H9 (cell line): ENCODE results near the gene GLRX. TPM values are rescaled to one million over a fixed set of nuclear protein-coding genes. Genes with fewer than 3 reads are reported as not detected.

Experiments used
- DNase-seq: peaks from one replicate; pipeline ENCODE4 v3.0.0-alpha.2; 2017
- H2AFZ ChIP-seq: one replicate; pipeline ENCODE4 v1.6.1; 2013; ENCODE audit warnings: mild to moderate bottlenecking, low read length, control low read depth, moderate library complexity
- H2AK5ac ChIP-seq: 2 replicates; pipeline ENCODE4 v1.6.1; 2013; ENCODE audit warnings: low read length, control low read depth, mixed read lengths; ENCODE audit not compliant: insufficient read length
- H2BK120ac ChIP-seq: one replicate; pipeline ENCODE4 v1.6.1; 2013; ENCODE audit warnings: low read depth, mild to moderate bottlenecking, low read length, control low read depth, inconsistent platforms; ENCODE audit not compliant: poor library complexity, severe bottlenecking
- H2BK12ac ChIP-seq: 2 replicates; pipeline ENCODE4 v1.6.1; 2013; ENCODE audit warnings: low read length, control low read depth, mixed read lengths, low read depth; ENCODE audit not compliant: insufficient read length
- H2BK15ac ChIP-seq: 2 replicates; pipeline ENCODE4 v1.6.1; 2013; ENCODE audit warnings: low read depth, low read length, control low read depth
- H2BK20ac ChIP-seq: one replicate; pipeline ENCODE4 v1.6.1; 2013; ENCODE audit warnings: low read depth, mild to moderate bottlenecking, low read length, control low read depth, inconsistent platforms; ENCODE audit not compliant: poor library complexity, severe bottlenecking
- H2BK5ac ChIP-seq: 2 replicates; pipeline ENCODE4 v1.6.1; 2013; ENCODE audit warnings: low read length, control low read depth, mixed read lengths; ENCODE audit not compliant: insufficient read length
- H3K14ac ChIP-seq: 2 replicates; pipeline ENCODE4 v1.6.1; 2013; ENCODE audit warnings: low read length, control low read depth; ENCODE audit not compliant: insufficient read depth
- H3K18ac ChIP-seq: 2 replicates; pipeline ENCODE4 v1.6.1; 2013; ENCODE audit warnings: low read depth, mild to moderate bottlenecking, mixed read lengths, low read length, control low read depth; ENCODE audit not compliant: insufficient read length
- H3K23ac ChIP-seq: 2 replicates; pipeline ENCODE4 v1.6.1; 2013; ENCODE audit warnings: low read length, control low read depth, mixed read lengths, low read depth; ENCODE audit not compliant: insufficient read length
- H3K23me2 ChIP-seq: 2 replicates; pipeline ENCODE4 v1.6.1; 2013; ENCODE audit warnings: low read depth, mild to moderate bottlenecking, mixed read lengths, low read length, control low read depth; ENCODE audit not compliant: insufficient read length, poor library complexity, severe bottlenecking
- H3K27ac ChIP-seq: 2 replicates; pipeline ENCODE4 v1.5.1; 2013; ENCODE audit warnings: low read length, control low read depth, mixed read lengths, low read depth; ENCODE audit not compliant: insufficient read length
- H3K27me3 ChIP-seq: 2 replicates; pipeline ENCODE4 v1.6.1; 2013; ENCODE audit warnings: low read length, control low read depth, inconsistent platforms; ENCODE audit not compliant: insufficient read depth
- H3K4ac ChIP-seq: 2 replicates; pipeline ENCODE4 v1.6.1; 2013; ENCODE audit warnings: low read depth, mild to moderate bottlenecking, control low read depth, inconsistent platforms, low read length, moderate library complexity
- H3K4me1 ChIP-seq: 2 replicates; pipeline ENCODE4 v1.6.1; 2013; ENCODE audit warnings: low read length, control low read depth, inconsistent platforms; ENCODE audit not compliant: insufficient read depth
- H3K4me2 ChIP-seq: 2 replicates; pipeline ENCODE4 v1.6.1; 2013; ENCODE audit warnings: low read length, control low read depth, mixed read lengths; ENCODE audit not compliant: insufficient read length, insufficient read depth
- H3K56ac ChIP-seq: 2 replicates; pipeline ENCODE4 v1.6.1; 2013; ENCODE audit warnings: low read depth, mild to moderate bottlenecking, mixed read lengths, low read length, control low read depth; ENCODE audit not compliant: insufficient read length
- H3K79me1 ChIP-seq: 2 replicates; pipeline ENCODE4 v1.6.1; 2013; ENCODE audit warnings: low read depth, mild to moderate bottlenecking, moderate library complexity, low read length, control low read depth, inconsistent platforms; ENCODE audit not compliant: insufficient read depth, poor library complexity, severe bottlenecking
- H3K79me2 ChIP-seq: 2 replicates; pipeline ENCODE4 v1.6.1; 2013; ENCODE audit warnings: low read length, control low read depth, inconsistent platforms; ENCODE audit not compliant: insufficient read depth
- H3K9ac ChIP-seq: 2 replicates; pipeline ENCODE4 v1.6.1; 2013; ENCODE audit warnings: low read length, control low read depth, mixed read lengths; ENCODE audit not compliant: insufficient read length; ENCODE audit errors: extremely low read depth
- H3K9me3 ChIP-seq: one replicate; pipeline ENCODE4 v1.6.1; 2013; ENCODE audit warnings: low read depth, low read length, inconsistent platforms; ENCODE audit not compliant: control insufficient read depth
- H3T11ph ChIP-seq: one replicate; pipeline ENCODE4 v1.6.1; 2013; ENCODE audit warnings: mild to moderate bottlenecking, low read length, control low read depth, inconsistent platforms
- H4K20me1 ChIP-seq: one replicate; pipeline ENCODE4 v1.6.1; 2013; ENCODE audit not compliant: control insufficient read depth, insufficient read length, insufficient read depth
- H4K5ac ChIP-seq: 2 replicates; pipeline ENCODE4 v1.6.1; 2013; ENCODE audit warnings: low read depth, mild to moderate bottlenecking, mixed read lengths, low read length, control low read depth; ENCODE audit not compliant: insufficient read length
- H4K8ac ChIP-seq: replicated peaks from 2 replicates; pipeline ENCODE4 v1.6.1; 2013; ENCODE audit warnings: low read length, control low read depth, mixed read lengths, low read depth; ENCODE audit not compliant: insufficient read length
- H4K91ac ChIP-seq: 2 replicates; pipeline ENCODE4 v1.6.1; 2013; ENCODE audit warnings: low read depth, mild to moderate bottlenecking, moderate library complexity, mixed read lengths, low read length, control low read depth; ENCODE audit not compliant: insufficient read length
- H3K27ac Mint-ChIP-seq, 3 experiments: 2 replicates in 2 of 3; 3 replicates in 1 of 3; pipeline ENCODE4 v1.8.0; 2020 to 2021; ENCODE audit warnings: mixed read lengths in 3 of 3, mild to moderate bottlenecking in 1 of 3, moderate library complexity in 1 of 3
- H3K27me3 Mint-ChIP-seq: 2 replicates; pipeline ENCODE4 v1.8.0; 2021; ENCODE audit warnings: low read depth, mild to moderate bottlenecking, moderate library complexity, mixed read lengths
- H3K36me3 Mint-ChIP-seq, 3 experiments: 2 replicates in 2 of 3; 3 replicates in 1 of 3; pipeline ENCODE4 v1.8.0; 2020 to 2021; ENCODE audit warnings: low read depth in 3 of 3, mixed read lengths in 3 of 3; ENCODE audit not compliant: insufficient read depth in 1 of 3
- H3K4me1 Mint-ChIP-seq, 2 experiments: 2 replicates each; pipeline ENCODE4 v1.8.0; 2020; ENCODE audit warnings: mixed read lengths in 2 of 2
- H3K4me3 Mint-ChIP-seq, 2 experiments: 2 replicates in 1 of 2; 3 replicates in 1 of 2; pipeline ENCODE4 v1.8.0; 2020 to 2021; ENCODE audit warnings: mild to moderate bottlenecking in 2 of 2, mixed read lengths in 2 of 2, moderate library complexity in 1 of 2
- H3K9me3 Mint-ChIP-seq, 2 experiments: 2 replicates in 1 of 2; 3 replicates in 1 of 2; pipeline ENCODE4 v1.8.0; 2020; ENCODE audit warnings: mild to moderate bottlenecking in 2 of 2, mixed read lengths in 2 of 2, moderate library complexity in 1 of 2
- CTCF ChIP-seq: fragments of 200-600 bp; sonication (generic); conservative IDR thresholded peaks from 3 replicates; pipeline ENCODE4 v1.8.0; 2021; ENCODE audit warnings: antibody characterized with exemption, mild to moderate bottlenecking
- WGBS: extraction: QIAGEN DNeasy Blood & Tissue Kit; methylation state at CpG from one replicate; pipeline ENCODE4 v1.1.7; 2013; ENCODE audit warnings: missing lambda C conversion rate, low lambda C conversion rate, mixed read lengths; ENCODE audit not compliant: insufficient read length; ENCODE audit errors: extremely low coverage; 5-methylcytosine and 5-hydroxymethylcytosine counted together
- total RNA-seq: library from RNA; stranded (reverse); gene quantifications from 2 replicates; pipeline ENCODE4 v1.2.1, GENCODE V29; 2021

GLRX gene
- total RNA-seq, 1 experiment from 2014 or later, result 13.8 TPM

GRCh38 chr5:95840956-95841705, 18.6 kb upstream of the GLRX start:
- Histone ChIP-seq H3K14ac (no peak overlapping the region), H3K56ac (no peak overlapping the region), H3K4me2 (no peak overlapping the region), H3K27ac (no peak overlapping the region), H4K91ac (no peak overlapping the region), H3K18ac (no peak overlapping the region), H2BK12ac (no peak overlapping the region), H2BK15ac (no peak overlapping the region), H2AK5ac (no peak overlapping the region), H2BK20ac (no peak overlapping the region), H3K9ac (no peak overlapping the region), H3K23ac (no peak overlapping the region), H2BK120ac (no peak overlapping the region), H3K79me1 (no peaks in the 10 kb centered on the region), H4K20me1 (no peaks in the 10 kb centered on the region), H4K8ac (no peak overlapping the region), H3K27me3 (no peaks in the 10 kb centered on the region), H2BK5ac (no peak overlapping the region), H3K79me2 (no peaks in the 10 kb centered on the region), H3T11ph (no peak overlapping the region), H3K4me1 (no peaks in the 10 kb centered on the region), H3K4ac (no peak overlapping the region), H4K5ac (no peak overlapping the region), H3K9me3 (no peaks in the 10 kb centered on the region), H2AFZ (no peak overlapping the region), H3K23me2 (no peaks in the 10 kb centered on the region)
- Mint-ChIP-seq H3K4me3 (no peak overlapping the region), H3K9me3 (no peaks in the 10 kb centered on the region), H3K36me3 (no peaks in the 10 kb centered on the region), H3K4me1 (0 out of 4 replicates have a peak, but pooled peaks cover 0 to 3% of the 10 kb centered on the region in 2 experiments), H3K27me3 (peaks cover 4% of the 10 kb centered on the region; the same call in 1 of the 2 replicates), H3K27ac (no peak overlapping the region)
- TF ChIP-seq CTCF, result no peak
- whole genome bisulfite sequencing, result no CpG with 5 or more reads among the region's 1 CpG
- DNase-seq, result no peak
